OCI-LY7 (cell line): ENCODE results near the gene SPRTN.

Experiments used
- EZH2phosphoT487 ChIP-seq: fragments of 200-600 bp; sonication (generic); IDR thresholded peaks from 2 replicates; pipeline ENCODE4 v1.6.1; 2018; ENCODE audit warnings: low read depth, borderline replicate concordance, mild to moderate bottlenecking, mixed run types, antibody characterized with exemption, low read length, moderate library complexity, mixed read lengths
- TF ChIP-seq, protein P1 (sequence below): fragments of 200-600 bp; sonication (generic); conservative IDR thresholded peaks from 2 replicates; pipeline ENCODE4 v1.5.1; 2014; ENCODE audit warnings: mild to moderate bottlenecking, antibody characterized with exemption, low read length, moderate library complexity, mixed read lengths

GRCh38 chr1:231313661-231314060 lies 24.4 kb upstream of the SPRTN start:
- TF ChIP-seq, protein P1, sequence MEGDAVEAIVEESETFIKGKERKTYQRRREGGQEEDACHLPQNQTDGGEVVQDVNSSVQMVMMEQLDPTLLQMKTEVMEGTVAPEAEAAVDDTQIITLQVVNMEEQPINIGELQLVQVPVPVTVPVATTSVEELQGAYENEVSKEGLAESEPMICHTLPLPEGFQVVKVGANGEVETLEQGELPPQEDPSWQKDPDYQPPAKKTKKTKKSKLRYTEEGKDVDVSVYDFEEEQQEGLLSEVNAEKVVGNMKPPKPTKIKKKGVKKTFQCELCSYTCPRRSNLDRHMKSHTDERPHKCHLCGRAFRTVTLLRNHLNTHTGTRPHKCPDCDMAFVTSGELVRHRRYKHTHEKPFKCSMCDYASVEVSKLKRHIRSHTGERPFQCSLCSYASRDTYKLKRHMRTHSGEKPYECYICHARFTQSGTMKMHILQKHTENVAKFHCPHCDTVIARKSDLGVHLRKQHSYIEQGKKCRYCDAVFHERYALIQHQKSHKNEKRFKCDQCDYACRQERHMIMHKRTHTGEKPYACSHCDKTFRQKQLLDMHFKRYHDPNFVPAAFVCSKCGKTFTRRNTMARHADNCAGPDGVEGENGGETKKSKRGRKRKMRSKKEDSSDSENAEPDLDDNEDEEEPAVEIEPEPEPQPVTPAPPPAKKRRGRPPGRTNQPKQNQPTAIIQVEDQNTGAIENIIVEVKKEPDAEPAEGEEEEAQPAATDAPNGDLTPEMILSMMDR: no peak
- no peak for TF ChIP-seq EZH2phosphoT487
